Measurements from ENCODE around the gene AOAH.

DNA sequence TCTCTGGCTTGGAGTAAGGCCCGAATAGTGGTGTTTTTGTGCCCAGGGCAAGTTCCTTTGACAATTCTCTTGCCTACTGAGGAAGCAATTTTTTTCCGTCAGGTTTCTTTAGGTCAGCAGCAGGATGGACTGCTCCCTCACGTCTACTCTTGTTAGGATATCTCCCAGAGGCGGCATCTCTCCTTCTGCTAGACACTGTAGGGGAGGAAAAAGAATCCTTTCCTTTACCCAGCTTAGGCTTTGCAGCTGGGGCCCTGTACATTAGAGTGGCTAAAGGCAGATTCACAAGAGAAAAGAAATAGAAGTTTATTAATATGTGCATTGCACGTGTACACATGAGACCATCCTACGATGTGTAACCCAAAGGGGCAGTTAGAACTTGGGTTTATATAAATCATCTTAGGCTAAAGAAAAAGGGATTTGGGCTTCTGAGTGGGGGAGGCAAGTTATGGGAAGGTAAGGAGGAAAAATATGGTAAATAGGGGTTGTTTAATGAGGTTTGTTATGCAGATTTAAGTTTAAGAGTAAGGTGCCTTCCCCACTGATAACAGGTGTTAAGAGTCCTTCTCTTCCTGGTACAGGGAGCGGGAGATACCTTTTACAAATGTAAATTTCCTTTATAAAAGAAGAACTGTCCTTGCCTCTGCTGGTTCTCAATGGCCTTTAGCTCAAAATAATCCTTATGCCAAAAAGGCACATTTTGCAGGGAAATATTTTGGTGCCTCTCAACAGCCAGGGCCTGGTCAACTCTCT lies 156.4 kb downstream of the AOAH start:
- TF ChIP-seq CTCF (IDR thresholded peaks at IDR 0.05) (no peak), POLR2A (IDR thresholded peaks at IDR 0.05) (no peak)
